ENCODE measurements around the gene CCZ1B.
"Not testable (repeated sequence)": the region's sequence is repeated elsewhere in the genome, so short reads cannot be mapped to it uniquely, and the experiment has no call there.

- TF ChIP-seq POLR2A, CTCF (IDR thresholded peaks at IDR 0.05): not testable (repeated sequence)
Measured at GRCh38 chr7:6789353-6789752, 36.7 kb downstream of the CCZ1B start.

Data from suprapubic skin (tissue), 3 donors.